ENCODE measurements around the gene CACNA2D4.
A peak's percentile ranks its signal among the peaks of the same experiment; 100 is the strongest.

The CACNA2D4 gene

GRCh38 chr12:1932264-1932777 is 13.9 kb upstream of the CACNA2D4 start:
- no peak for TF ChIP-seq CTCF (IDR thresholded peaks at IDR 0.05; ENCODE audit: control insufficient read depth, extremely low read depth, insufficient read depth)
- H3K4me3 ChIP-seq (ENCODE audit: low read depth, low read length) = no peak overlapping the region
- DNase-seq (ENCODE audit: low read depth) = peak; percentile 43

DNA sequence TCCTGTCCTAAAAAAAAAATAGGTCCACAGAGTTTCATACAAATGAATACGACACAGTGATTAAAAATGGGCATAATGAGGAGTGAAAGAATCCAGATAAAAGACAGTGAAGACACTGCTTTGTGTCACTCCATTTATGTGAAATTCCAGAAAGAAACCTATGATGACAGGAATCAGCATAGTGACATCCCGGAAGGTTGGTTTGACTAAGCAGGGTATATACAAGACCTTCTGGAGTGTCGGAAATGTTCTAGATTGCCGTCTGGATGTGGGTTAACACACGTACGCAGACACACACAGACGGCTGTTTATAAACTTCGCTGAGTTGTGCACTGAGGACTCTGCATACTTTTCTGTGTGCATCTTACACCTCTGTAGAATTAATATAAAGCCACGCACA is 13.2 kb upstream of the CACNA2D4 start:
- H3K4me3 ChIP-seq (ENCODE audit: low read depth, low read length) = no peak overlapping the region
- TF ChIP-seq CTCF (IDR thresholded peaks at IDR 0.05; ENCODE audit: control insufficient read depth, extremely low read depth, insufficient read depth) = no peak
- no peak for DNase-seq (ENCODE audit: low read depth)

DNA sequence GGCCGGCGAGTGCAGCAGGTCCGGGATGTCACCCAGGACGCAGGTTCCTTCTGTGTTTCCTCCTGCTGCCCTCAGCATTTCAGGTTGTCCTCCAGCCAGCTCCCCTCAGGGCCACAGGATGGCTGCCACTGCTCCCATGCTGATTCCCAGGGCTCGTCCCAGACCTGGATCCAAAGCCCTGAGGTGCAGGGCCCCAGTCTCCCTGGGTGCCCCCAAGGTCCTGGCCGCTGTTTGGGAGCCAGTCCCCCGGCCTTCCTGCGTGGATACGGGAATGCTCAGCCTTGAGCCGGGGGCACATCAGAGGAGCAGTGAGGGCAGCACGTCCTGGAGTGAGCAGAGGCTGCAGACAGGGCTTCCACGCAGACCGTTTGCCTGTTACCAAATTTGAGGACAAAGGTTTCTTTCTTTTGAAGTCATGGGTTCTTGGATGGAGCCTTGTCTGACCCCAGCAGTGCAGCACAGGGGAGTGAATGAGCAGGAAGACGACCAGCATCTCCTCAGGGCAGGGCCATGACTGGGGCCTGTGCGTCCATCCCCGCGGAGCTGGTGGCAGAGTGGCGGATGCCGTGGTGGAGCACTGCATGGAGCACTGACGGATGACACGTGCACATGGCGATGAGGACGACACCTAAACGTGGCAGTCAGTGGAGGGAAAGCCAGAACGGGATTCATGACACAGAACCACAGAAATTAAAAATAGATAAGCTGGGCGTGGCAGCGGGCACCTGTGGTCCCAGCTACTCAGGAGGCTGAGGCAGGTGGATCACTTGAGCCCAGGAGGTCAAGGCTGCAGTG is 12.5 kb upstream of the CACNA2D4 start:
- no peak for DNase-seq (ENCODE audit: low read depth)
- TF ChIP-seq CTCF (IDR thresholded peaks at IDR 0.05; ENCODE audit: control insufficient read depth, extremely low read depth, insufficient read depth) = no peak
- H3K4me3 ChIP-seq (ENCODE audit: low read depth, low read length) = no peak overlapping the region

DNA sequence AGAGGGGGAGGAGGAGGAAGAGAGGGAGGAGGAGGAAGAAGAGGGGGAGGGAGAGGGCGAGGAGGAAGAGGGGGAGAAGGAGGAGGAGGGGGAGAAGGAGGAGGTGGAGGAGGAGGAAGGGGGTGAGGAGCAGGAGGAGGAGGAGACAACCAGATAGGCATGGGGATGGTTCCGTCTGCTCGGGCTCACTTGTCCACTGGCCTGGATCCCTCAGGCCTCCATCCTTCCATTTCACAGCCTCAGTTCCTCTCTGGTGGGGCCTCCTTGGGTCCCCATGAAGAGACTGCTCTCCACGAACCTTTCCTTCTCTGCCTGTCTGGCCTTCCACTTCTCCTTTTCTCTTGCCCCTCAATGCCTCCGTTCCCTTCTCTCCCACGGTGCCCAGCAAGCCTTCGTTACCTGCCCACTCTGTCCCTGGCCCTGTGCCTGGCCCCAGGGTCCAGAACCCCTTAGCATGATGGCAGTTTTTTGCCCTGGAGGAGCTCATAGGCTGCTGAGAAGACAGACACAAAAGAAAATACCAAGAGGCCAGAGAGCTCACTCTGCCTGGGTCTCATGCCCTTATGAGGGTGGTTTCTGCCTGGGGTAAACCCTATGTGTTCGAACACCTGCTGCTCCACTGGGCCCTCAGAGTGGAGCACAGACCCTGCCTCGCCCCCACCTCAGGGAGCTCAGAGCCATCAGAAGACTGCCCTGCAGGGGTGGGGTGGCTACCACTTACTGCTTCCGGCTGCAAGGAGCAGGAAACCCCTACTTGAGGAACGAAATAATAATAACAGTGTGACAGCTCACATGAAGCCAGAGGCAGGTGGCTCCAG is 11.7 kb upstream of the CACNA2D4 start:
- TF ChIP-seq CTCF (IDR thresholded peaks at IDR 0.05; ENCODE audit: control insufficient read depth, extremely low read depth, insufficient read depth) = no peak

DNA sequence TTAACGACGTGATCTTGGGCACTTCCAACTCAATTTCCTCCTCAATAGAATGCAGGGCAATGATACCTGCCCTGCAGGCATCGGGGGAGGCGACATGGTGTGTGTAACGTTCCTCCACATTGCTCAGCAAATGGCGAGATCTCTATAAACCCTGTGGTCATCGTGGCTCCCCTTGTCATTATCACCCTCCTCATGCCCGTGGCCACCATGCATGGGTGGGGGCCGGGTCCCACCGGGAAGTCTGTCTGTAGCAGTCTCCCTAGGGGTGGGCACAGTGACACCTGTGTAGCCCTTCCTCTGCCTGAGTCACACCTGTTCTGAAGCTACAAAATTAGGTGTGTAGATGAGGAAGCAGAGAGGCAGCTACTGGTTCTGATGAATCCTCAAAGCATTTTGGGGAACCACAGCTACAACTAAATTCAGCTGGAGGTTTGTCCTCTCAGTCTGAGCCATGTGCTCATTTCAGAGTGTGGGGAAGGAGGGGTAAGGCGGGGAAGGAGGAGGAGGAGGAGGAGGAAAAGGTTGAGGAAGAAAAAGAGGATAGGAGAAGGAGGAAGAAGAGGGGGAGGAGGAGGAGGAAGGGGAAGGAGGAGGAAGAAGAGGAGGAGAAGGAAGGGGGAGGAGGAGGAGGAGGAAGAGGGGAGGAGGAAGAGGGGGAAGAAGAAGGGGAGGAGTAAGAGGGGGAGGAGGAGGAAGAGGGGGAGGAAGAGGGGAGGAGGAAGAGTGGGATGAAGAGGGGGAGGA is 11.0 kb upstream of the CACNA2D4 start:
- no peak for DNase-seq (ENCODE audit: low read depth)
- no peak for TF ChIP-seq CTCF (IDR thresholded peaks at IDR 0.05; ENCODE audit: control insufficient read depth, extremely low read depth, insufficient read depth)
- H3K4me3 ChIP-seq (ENCODE audit: low read depth, low read length) = no peak overlapping the region

More for the DNA sequence above, 11.7 kb upstream of the CACNA2D4 start:
- no peak overlapping the region for H3K4me3 ChIP-seq (ENCODE audit: low read depth, low read length)
- no peak for DNase-seq (ENCODE audit: low read depth)

- no peak overlapping the region for H3K4me3 ChIP-seq (ENCODE audit: low read depth, low read length)
- no peak for TF ChIP-seq CTCF (IDR thresholded peaks at IDR 0.05; ENCODE audit: control insufficient read depth, extremely low read depth, insufficient read depth)
- no peak for DNase-seq (ENCODE audit: low read depth)
Observed at GRCh38 chr12:1928439-1929121, 10.1 kb upstream of the CACNA2D4 start.

Measured in LNCaP clone FGC (cell line).